GM23338 (cell line): ENCODE measurements around the gene FAM43A.

Experiments used
- CREB1 ChIP-seq: fragments of 250-450 bp; sonication (Bioruptor Pico); IDR thresholded peaks from 2 replicates; pipeline ENCODE4 v1.5.0; 2020; ENCODE audit warnings: low read depth, mild to moderate bottlenecking, moderate library complexity
- EZH2 ChIP-seq: fragments of 200-600 bp; sonication (generic); IDR thresholded peaks from one replicate; pipeline ENCODE4 v1.8.0; 2017; ENCODE audit warnings: antibody characterized with exemption, mild to moderate bottlenecking, low read depth; ENCODE audit not compliant: unreplicated experiment
- EZH2phosphoT487 ChIP-seq: fragments of 200-600 bp; sonication (generic); IDR thresholded peaks from one replicate; pipeline ENCODE4 v1.8.1; 2018; ENCODE audit warnings: antibody characterized with exemption; ENCODE audit not compliant: unreplicated experiment
- JUNB ChIP-seq: IDR thresholded peaks from one replicate; pipeline ENCODE4 v1.6.1; 2016; ENCODE audit warnings: antibody characterized with exemption; ENCODE audit not compliant: unreplicated experiment
- POLR2AphosphoS5 ChIP-seq: IDR thresholded peaks from 2 replicates; pipeline ENCODE4 v1.6.1; 2016; ENCODE audit warnings: antibody characterized with exemption, low read depth
- TF ChIP-seq, protein P1 (sequence below), 2 experiments: fragments of 200-600 bp in 1 of 2; sonication (generic) in 1 of 2; conservative IDR thresholded peaks; 2 replicates each; pipeline versions ENCODE4 v1.5.1 to v1.6.1; 2016 to 2017; ENCODE audit warnings: antibody characterized with exemption in 2 of 2, low read depth in 2 of 2, mild to moderate bottlenecking in 2 of 2, moderate library complexity in 1 of 2
- TF ChIP-seq, protein P2 (sequence below): IDR thresholded peaks from one replicate; pipeline ENCODE4 v1.6.1; 2018; ENCODE audit warnings: antibody characterized with exemption; ENCODE audit not compliant: unreplicated experiment
- TF ChIP-seq, protein P3 (sequence below): IDR thresholded peaks from 2 replicates; pipeline ENCODE4 v1.6.1; 2016; ENCODE audit warnings: antibody characterized with exemption

DNA sequence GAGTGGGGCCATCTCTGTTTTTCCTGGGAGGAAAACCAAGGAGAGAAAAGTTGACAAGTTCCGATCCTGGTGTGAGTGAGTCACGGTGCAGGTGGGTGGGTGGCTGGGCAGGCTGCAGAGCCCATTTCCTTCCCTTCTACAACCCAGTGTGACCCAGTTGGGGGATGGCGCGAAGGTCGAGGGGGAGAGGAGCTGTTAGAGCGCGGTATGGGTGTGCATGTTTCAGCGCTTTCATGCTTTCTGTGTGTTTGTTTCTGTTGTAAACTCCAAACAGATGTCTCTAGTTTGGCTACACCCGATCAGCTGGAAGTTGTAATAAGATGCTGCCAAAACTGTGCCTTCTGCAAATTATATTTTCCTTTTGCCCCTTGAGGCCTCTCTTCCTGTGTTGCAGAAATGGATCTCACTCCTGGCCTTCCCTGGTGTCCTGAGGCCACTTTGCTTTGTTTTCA lies 3.8 kb downstream of the FAM43A start:
- TF ChIP-seq, protein P1, sequence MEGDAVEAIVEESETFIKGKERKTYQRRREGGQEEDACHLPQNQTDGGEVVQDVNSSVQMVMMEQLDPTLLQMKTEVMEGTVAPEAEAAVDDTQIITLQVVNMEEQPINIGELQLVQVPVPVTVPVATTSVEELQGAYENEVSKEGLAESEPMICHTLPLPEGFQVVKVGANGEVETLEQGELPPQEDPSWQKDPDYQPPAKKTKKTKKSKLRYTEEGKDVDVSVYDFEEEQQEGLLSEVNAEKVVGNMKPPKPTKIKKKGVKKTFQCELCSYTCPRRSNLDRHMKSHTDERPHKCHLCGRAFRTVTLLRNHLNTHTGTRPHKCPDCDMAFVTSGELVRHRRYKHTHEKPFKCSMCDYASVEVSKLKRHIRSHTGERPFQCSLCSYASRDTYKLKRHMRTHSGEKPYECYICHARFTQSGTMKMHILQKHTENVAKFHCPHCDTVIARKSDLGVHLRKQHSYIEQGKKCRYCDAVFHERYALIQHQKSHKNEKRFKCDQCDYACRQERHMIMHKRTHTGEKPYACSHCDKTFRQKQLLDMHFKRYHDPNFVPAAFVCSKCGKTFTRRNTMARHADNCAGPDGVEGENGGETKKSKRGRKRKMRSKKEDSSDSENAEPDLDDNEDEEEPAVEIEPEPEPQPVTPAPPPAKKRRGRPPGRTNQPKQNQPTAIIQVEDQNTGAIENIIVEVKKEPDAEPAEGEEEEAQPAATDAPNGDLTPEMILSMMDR (conservative IDR thresholded peaks at IDR 0.05; ENCODE audit: low read depth in 2 of 2) = no peak
- TF ChIP-seq CREB1 (CRISPR knock-in tag) (no peak), POLR2AphosphoS5 (no peak), EZH2 (no peak), JUNB (no peak), EZH2phosphoT487 (no peak)
- TF ChIP-seq, protein P2, sequence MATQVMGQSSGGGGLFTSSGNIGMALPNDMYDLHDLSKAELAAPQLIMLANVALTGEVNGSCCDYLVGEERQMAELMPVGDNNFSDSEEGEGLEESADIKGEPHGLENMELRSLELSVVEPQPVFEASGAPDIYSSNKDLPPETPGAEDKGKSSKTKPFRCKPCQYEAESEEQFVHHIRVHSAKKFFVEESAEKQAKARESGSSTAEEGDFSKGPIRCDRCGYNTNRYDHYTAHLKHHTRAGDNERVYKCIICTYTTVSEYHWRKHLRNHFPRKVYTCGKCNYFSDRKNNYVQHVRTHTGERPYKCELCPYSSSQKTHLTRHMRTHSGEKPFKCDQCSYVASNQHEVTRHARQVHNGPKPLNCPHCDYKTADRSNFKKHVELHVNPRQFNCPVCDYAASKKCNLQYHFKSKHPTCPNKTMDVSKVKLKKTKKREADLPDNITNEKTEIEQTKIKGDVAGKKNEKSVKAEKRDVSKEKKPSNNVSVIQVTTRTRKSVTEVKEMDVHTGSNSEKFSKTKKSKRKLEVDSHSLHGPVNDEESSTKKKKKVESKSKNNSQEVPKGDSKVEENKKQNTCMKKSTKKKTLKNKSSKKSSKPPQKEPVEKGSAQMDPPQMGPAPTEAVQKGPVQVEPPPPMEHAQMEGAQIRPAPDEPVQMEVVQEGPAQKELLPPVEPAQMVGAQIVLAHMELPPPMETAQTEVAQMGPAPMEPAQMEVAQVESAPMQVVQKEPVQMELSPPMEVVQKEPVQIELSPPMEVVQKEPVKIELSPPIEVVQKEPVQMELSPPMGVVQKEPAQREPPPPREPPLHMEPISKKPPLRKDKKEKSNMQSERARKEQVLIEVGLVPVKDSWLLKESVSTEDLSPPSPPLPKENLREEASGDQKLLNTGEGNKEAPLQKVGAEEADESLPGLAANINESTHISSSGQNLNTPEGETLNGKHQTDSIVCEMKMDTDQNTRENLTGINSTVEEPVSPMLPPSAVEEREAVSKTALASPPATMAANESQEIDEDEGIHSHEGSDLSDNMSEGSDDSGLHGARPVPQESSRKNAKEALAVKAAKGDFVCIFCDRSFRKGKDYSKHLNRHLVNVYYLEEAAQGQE = no peak
- TF ChIP-seq, protein P3, sequence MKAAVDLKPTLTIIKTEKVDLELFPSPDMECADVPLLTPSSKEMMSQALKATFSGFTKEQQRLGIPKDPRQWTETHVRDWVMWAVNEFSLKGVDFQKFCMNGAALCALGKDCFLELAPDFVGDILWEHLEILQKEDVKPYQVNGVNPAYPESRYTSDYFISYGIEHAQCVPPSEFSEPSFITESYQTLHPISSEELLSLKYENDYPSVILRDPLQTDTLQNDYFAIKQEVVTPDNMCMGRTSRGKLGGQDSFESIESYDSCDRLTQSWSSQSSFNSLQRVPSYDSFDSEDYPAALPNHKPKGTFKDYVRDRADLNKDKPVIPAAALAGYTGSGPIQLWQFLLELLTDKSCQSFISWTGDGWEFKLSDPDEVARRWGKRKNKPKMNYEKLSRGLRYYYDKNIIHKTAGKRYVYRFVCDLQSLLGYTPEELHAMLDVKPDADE = no peak
